Stimulated activated CD4-positive, alpha-beta T cell treated with anti-CD3 and anti-CD28 coated beads, Interleukin-15, amount 100 ng/mL, for 1 hour (primary cell): Measurements from ENCODE around the gene STEAP1B.
A peak's percentile ranks its signal among the peaks of the same experiment; 100 is the strongest.
"Not testable (repeated sequence)": the region's sequence is repeated elsewhere in the genome, so short reads cannot be mapped to it uniquely, and the experiment has no call there.

Experiments used
- DNase-seq, 2 donors: peaks; one replicate each; pipeline ENCODE4 v3.0.0-alpha.2; 2020; ENCODE audit warnings: low read depth in 1 of 2, low spot score in 1 of 2

Gene STEAP1B

DNA sequence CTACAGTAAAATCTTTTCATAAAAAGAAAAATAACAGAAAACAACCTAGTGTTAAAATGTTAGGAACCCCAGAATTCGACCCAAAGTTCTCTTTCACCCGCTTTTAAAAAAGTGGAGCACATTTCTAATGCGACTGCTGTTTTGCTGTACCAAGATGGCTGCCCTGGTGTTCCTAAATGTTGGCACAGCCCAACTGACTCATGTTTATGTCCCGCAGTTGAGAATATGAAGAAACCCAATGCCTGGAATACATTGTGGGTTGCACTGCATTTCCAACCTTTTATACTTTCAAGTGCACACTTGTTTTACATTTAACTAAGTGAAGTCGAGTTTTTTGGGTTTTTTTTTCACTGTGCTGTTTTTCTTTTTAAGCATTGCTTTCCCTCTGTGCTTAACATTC is 944 bp downstream of the STEAP1B start:
- DNase-seq = no peak

DNA sequence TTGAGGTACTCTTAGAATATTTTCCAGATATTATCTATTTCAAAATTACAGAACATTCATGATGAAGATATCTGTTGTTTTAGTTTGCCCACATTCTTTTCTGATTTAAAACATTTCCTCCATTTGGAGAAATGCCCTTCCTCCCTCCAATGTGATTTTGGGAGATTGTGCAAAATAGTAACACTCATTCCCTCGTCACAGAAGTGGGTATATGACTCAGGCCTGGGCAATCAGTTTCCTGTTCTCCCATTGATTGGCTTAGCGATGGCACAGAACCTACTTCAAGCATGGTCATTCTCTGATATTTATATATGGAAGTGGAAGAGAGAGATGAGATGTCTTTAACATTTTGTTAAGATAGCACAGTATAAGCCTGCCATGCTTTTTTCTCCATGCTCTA is 3.1 kb downstream of the STEAP1B start:
- DNase-seq = not testable (repeated sequence)

DNA sequence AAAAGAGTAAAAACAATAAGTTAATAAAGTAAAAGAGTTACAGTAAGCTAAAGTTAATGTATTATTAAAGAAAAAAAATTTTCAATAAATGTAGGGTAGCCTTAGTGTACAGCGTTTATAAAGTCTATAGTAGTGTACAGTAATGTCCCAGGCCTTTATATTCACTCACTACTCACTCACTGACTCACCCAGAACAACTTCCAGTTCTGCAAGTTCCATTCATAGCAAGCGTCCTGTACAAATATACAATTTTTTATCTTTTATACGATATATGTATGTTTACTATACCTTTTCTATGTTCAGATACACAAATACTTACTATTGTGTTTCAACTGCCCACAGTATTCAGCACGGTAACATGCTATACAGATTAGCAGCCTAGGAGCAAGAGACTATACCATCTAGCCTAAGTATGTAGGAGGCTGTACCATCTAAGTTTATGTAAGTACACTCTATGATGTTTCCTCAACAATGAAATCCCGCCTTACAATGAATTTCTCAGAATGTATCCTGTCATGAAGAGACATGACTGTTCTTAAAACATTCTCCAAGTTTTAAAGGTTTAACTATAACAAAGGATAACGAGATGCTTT is 3.6 kb downstream of the STEAP1B start:
- not testable (repeated sequence) for DNase-seq

DNA sequence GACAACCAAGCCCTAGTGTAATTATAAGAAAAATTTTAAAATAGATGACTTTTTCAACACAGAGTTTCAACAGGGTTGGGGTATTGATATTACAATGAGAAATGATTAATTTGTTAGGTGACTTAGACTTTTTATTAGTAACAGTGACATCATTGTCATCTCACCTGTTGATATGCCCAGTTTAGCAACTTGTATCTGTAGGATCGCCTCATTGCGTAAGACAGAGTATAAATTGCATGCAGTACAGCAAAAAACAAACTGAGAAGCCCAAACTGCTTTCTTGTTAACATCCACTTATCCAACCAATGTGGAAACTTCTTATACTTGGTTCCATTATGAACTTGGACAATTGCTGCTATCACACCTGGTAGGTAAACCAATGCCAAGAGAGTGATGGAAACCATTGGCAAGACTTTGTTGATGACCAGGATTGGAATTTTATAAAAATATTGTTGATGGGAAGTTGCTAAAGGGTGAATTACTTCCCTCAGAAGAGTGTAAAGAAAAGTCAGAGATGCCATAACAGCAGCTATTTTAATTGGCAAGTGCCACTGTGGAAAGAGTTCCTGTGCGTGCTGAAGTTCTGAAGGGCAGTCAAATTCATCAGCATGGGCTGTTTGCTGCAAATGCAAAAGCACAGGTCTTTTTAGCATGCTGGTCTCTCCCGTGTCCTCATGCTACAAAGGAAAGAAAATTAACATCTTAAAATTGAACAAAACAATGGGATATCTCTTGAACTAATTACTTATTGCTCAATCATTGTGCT is 6.6 kb downstream of the STEAP1B start:
- DNase-seq = not testable (repeated sequence)

DNA sequence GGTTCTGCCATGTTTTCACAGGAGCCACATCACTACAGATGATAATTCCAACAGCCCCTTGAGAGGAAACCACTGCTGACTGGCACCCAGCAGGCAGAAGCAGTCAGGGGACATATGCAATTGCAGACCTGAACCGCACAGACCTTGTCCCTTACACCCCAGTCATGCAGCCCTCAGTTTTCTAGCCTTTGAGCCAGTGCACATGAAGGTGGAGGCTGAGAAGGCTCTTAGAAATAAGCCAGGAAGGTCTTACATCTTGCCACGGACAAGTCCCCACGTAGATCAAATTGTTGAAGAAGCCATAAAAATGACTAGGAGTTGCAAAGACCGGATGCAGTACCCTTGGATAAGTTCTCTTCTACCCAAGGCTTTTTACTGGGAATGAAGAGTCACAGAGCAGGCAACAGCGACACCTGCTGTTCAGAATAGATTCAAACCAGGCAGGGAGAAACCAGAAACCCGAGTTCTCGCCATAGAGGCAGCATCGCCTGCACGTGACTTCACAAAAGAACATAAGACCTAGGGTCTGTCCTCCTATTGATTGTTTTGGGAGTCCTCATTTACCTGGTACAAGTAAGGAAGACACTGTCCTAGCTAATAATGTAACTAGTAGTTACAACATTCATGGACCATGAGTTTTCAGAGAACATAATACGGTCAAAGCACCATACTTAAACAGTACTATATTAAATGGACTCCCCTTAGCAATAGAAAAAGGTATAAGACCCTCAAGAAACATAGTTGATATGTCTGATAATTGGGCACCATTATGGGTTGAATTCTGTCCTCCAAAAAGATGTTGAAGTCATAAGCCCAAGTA is 11.1 kb downstream of the STEAP1B start:
- DNase-seq = peak in 1 of 2 donors; percentile 24

DNA sequence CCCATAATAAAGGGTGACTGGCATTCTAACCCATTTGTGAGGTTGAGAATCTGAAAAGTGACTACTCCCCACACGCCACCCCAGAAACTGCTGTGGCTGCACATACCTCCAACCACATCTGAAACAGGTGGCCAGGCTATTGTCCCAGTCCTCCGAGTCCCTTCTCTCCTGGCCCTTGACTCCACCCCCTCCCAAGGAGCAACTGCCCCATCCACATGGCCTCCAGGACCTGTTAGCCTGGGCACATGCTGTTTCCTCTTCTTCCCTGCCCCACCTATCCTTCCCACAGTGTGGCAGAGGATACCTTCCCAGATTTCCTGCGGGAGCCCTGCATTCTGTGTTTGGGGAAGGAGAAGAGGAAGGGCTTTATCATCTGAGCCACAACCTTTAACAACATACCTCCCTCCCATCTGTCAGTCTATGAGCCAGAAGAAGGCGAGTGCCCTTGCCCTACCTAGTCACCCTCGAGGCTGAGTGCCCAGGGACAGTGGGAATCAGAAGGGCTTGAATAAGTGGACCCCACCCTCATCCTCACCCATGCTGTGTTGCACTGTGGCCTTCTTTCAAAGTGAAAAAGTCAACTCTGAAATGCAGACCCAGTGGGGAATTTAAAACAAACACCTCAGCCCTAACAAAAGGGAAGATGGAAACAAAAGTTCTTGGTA is 11.9 kb downstream of the STEAP1B start:
- DNase-seq = no peak

DNA sequence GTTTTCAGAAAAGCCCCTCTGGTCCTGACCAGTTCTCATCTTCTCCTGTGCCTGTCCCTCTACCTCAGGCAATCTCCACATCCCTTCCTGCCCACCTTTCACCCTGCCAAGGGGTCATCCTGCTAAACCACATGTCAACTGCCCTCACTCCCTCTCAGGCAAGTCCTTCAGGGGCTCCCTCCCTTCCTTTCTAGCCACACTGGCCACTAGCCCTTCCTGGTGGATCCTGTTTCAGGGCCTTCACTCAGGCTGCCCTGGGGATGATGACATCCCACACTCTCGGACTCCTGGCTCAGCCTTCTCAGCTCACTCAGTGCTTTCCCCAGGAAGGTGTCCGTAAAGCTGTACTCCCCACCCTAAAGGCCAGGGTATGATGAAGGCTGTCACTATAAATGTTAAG is 13.4 kb downstream of the STEAP1B start:
- DNase-seq = no peak

DNA sequence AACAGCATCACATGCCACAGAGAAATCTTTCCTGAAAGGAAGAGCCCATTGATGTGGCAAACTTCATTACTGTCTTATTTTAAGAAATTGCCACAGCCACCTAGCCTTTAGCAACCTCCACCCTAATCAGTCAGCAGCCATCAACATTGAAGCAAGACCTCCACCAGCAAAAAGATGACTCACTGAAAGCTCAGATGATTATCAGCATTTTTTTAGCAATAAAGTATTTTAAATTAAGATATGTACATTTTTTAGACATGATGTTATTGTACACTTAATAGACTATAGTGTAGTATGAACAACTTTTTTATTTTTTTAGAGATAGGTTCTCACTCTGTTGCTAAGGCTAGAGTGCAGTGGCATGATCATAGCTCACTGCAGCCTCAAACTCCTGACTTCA is 14.8 kb downstream of the STEAP1B start:
- DNase-seq = no peak

DNA sequence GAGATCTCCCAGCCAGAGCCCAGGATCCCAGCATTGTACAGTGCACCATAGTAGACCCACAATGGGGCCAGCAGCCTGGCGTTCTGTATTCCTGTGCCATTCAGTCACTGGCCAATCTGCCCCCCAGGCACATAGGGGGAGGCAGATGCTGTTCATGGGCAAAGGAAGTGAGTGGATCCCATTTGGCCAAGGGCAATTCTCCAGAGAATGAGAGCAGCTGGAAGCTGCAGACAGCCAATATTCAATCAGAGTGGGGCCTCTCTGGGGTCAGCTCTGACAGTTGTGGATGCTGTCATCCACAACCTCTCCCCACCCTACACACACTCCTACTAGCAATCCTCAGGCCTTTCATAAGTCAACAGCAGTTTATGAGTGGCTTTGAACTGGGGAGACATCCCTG is 17.5 kb downstream of the STEAP1B start:
- DNase-seq = no peak

DNA sequence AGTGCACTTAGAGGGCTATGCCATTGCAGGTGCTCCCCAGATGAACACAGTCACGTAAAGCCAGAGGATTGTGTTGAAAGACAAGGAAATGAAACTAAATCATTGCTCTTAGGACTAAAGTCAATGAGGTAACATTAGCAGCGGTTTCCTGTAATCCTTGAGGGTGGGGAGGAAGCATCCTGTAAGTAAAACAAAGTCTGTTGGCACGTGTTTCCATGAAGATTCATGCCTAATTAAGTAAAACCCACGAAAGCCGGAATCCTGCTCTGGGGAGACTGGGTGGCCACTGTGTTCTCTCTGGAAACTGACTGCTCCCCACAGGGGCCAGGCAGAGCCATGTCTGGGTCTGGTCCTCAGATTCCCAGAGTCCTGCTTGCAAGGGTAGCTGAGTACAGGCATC is 18.3 kb downstream of the STEAP1B start:
- DNase-seq = no peak

DNA sequence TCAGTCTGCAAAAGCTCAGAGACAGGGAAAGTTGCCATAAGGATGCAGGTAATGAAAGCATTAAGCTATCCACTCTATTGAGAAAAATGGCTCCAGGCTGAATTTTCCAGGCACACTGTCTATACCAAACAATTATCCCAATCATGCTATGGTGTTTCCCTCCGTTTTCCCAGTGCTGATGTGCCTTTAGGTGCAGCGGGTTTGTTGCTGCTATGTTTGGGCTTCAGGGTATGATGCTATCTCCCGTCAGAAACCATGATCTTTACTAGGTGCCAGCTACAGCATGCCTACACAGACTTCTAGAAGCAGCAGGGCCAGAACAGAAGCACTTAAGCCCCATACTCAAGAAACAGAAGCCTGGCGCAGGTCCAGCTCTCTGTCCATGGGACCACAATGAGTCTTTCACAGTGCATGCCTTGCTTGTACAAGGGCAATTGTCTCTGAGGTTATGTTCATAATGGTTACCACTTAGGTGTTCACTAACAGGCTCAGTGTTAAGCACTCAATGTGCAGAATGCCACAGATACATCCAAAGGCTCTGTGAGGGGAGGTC is 19.4 kb downstream of the STEAP1B start:
- no peak for DNase-seq

DNA sequence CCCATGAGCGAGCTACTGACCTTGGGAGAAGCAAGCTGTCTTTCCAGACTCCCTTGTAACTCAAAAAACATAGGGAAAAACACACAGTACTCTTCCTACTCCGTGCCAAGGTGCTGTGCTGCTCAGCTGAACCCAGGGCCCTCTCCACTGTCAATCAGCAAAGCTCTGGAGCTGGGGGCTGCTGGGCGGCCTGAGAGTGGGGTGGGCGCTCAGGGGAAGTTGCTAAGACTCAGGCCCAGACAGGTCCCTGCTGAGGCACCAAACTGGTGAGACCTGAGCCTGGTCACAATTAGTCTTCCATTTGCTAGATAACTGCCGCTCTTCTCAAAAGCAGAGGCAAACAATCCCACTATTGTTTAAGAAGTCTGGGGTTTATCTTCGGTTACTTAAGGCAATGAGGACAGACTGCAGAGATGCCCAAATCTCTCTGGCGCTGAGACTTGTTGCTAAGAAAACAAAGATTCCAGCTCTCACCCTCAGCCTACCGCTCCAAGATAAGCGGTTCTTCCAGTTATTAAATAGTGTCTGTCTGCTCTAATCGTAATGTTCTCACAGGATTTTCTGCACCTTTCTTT is 22.0 kb downstream of the STEAP1B start:
- DNase-seq = no peak

DNA sequence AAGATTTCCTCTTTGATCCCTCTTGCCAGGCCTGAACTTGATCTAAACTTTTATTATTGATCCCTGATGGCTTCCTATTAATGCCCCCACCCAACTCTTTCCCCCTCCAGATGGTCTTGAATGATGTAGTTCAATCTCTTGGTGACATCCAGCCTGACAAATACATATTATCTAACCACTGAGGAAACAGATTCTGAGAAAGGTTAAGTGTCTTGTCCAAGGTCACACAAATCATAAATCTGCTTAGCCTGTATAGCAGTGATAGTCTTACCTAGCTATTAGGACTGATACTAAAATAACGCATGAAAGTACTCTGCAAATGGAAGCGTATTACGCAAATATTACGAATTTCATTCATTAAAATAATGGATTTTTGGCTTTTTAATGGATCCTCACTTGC is 22.7 kb downstream of the STEAP1B start:
- no peak for DNase-seq

DNA sequence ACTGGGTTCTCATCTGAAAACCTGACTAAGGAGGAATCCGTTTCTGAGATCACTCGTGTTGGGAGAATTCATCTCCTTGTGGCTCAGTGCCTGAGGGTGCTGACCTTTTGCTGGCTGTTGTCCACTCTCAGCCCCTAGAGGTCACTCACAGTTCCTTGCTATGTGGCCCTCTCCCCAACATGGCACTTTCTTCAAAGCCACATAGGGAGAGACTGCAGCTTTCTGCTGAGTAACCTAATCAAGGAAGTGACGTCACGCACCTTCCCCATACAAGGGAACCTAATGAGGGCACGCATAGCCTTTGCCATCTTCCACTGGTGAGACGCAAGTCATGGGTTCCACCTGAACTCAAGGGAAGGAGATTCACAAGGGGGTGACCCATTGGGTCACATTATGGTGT is 23.2 kb downstream of the STEAP1B start:
- DNase-seq = no peak

DNA sequence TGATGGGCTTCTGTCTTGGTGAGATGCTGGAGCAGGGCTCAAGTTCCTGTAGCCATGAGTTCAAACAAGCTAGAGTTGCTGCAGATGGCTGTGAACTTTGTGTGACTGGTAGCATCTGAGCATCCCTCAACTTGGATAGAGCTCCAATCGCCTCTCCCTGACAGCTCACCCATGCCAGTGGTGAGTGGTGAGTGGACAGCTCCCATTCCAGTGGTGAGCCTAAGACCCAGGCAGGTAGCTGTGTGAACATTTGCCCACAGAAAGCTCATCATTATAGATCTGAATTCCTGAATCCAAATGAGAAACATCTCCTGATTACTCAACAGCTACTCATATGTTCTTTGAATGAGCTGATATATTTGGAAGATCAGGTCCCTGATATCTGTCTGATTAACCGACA is 25.3 kb downstream of the STEAP1B start:
- DNase-seq = no peak

DNA sequence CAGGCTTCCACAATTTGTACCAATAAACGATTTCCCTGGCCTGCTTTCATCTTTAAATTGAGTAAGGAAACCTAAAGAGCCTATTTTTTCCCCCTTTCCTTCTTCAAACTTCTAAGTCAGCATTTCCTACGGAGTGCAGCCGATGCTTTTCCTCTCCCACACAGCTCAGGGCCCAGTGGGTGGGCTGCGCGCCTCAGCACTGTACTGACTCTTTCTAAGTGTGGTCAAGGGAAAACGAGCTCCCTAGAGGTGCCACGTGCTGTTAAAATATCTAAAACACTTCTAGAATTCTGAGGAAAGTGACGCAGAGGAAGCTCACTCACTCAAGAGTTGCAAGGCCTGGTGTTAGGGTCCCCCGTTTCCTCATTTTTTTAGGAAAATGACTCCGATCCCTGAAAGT is 29.0 kb downstream of the STEAP1B start:
- DNase-seq = no peak

DNA sequence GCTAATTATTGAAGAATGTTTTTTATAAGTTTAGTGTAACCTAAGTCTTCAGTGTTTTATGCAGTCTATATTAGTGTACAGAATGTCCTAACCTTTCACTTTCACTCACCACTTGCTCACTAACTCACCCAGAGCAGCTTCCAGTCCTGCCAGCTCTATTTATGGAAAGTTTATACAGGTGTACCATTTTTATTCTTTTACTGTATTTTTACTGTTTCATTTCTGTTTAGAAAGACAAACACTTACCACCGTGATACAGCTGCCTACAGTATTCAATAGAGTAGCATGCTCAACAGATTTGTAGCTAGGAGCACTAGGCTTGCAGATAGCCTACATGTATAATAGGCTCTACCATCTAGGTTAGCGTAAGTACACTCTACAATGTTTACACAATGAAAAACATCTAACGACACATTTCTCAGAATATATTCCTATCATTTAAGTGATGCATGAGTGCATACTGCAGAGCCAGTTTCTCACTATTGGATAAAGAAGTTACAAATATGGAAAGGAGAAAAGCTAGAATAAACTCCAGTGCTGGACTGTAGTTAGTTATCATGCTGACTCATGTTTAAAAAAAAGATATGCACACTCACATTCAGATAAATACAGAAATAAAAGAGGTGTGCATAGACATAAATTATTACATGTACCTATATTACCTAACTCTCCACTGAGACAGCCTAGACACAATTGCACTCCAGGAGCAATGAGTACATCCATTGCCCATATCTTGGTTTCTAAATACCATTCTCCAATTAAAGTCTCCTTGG is 30.4 kb downstream of the STEAP1B start:
- DNase-seq = no peak

DNA sequence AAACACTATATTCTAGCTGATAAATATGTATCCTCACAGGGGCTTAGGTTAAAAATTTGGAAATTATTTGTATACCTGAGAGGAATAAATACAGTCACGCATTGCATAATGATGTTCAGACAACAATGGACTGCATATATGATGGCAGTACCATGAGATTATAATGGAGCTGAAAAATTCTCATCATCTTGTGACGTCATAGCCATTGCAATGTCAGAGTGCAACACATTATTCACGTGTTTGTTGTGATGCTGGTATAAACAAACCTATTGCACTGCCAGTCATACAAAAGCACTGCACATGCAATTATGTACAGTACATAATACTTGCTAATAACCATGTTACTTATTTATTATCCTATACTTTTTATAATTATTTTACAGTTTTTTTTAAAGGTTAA is 31.4 kb downstream of the STEAP1B start:
- no peak for DNase-seq

DNA sequence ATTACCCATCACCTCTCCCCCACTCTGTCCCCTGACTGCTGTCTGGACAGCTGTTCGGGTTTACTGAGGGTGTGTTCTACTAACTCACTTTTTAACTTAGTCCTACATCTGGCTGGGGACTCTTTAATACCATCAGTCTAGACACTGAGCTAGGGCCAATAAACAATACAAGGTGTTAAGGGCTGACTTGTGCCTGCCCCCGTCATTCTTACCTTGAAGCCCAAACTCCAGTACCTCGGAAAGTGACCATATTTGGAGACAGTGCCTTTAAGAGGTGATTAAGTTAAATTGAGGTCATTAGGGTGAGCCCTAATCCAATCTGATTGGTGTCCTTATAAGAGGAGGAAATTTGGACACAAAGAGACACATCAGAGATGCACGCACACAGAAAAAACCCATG is 35.7 kb downstream of the STEAP1B start:
- no peak for DNase-seq

DNA sequence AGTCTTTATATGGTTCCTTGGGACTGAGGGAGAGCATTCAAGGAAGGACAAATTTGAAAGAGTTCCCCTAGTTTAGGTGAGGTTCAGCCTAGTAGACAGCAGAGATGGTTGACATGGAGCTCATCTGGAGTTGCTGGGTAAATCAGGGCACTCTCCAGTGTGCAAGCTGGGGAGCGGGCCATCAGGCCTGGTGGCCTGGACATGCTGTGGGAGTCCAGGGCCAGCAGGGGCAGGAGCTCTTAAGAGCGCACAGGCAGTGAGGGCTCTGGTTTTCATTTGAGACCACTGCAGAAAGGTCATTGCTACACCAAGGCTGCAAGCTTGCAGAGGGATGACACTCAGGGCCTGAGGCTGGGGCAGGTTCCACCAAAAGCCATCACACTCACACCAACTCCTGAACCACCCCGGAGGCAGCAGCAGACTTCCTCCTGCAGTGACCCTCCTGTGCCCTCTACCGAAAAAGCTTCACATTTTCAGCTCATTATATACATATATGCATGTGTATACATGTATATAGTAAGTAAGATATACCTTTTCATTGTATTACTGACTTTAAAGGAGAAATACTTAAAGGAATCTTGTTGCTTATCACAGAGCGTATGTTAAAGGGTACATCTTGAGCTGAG is 39.5 kb downstream of the STEAP1B start:
- DNase-seq = no peak
